ENCODE results near the gene WDSUB1.

The WDSUB1 gene

GRCh38 chr2:159202568-159203071 lies 83.9 kb downstream of the WDSUB1 start:
- ChIA-PET CTCF (interaction anchor here (0.6 kb wide), 1 partner anchor 80 kb away, joined by 6 read pairs; no protein-coding TSS in a partner anchor), POLR2A (ENCODE audit: low non-redundant PET) (no interaction called here)
- TF ChIP-seq CTCF (conservative IDR thresholded peaks at IDR 0.05; ENCODE audit: low read depth) = no peak
- no peak overlapping the region for H3K27ac ChIP-seq
- no peak for DNase-seq (ENCODE audit: low spot score)

- ChIA-PET CTCF (interaction anchor here (0.5 to 0.7 kb wide), 3 partner anchors 22 to 125 kb away, joined by 3 to 4 read pairs (median 3); no protein-coding TSS in a partner anchor), POLR2A (ENCODE audit: low non-redundant PET) (no interaction called here)
- DNase-seq (ENCODE audit: low spot score) = no peak
- peak overlapping the region; percentile 15; the same call in 1 of the 2 replicates for H3K27ac ChIP-seq
- TF ChIP-seq CTCF (conservative IDR thresholded peaks at IDR 0.05; ENCODE audit: low read depth) = no peak
Observed at GRCh38 chr2:159201360-159202063, 85.0 kb downstream of the WDSUB1 start.

- H3K27ac ChIP-seq = no peak overlapping the region
- CTCF ChIA-PET = no interaction called here
- POLR2A ChIA-PET (ENCODE audit: low non-redundant PET) = no interaction called here
Observed at GRCh38 chr2:159200498-159200897, 86.0 kb downstream of the WDSUB1 start.

GRCh38 chr2:159199761-159200465 lies 86.6 kb downstream of the WDSUB1 start:
- DNase-seq (ENCODE audit: low spot score) = no peak
- H3K27ac ChIP-seq = no peak overlapping the region
- ChIA-PET POLR2A (ENCODE audit: low non-redundant PET) (no interaction called here), CTCF (no interaction called here)
- TF ChIP-seq CTCF (conservative IDR thresholded peaks at IDR 0.05; ENCODE audit: low read depth) = no peak

More at GRCh38 chr2:159200498-159200897, 86.0 kb downstream of the WDSUB1 start:
- no peak for DNase-seq (ENCODE audit: low spot score)
- TF ChIP-seq CTCF (conservative IDR thresholded peaks at IDR 0.05; ENCODE audit: low read depth) = no peak

- ChIA-PET CTCF (interaction anchor here (0.9 kb wide), 1 partner anchor 353 kb away, joined by 3 read pairs; no protein-coding TSS in a partner anchor), POLR2A (ENCODE audit: low non-redundant PET) (no interaction called here)
- DNase-seq (ENCODE audit: low spot score) = no peak
- H3K27ac ChIP-seq = no peak overlapping the region
- no peak for TF ChIP-seq CTCF (conservative IDR thresholded peaks at IDR 0.05; ENCODE audit: low read depth)
Observed at GRCh38 chr2:159199236-159199635, 87.3 kb downstream of the WDSUB1 start.

- CTCF ChIA-PET = interaction anchor here (0.7 kb wide), 1 partner anchor 72 kb away, joined by 3 read pairs; no protein-coding TSS in a partner anchor
Observed at GRCh38 chr2:159196393-159196925, 90.0 kb downstream of the WDSUB1 start.

More at GRCh38 chr2:159196393-159196925, 90.0 kb downstream of the WDSUB1 start:
- TF ChIP-seq CTCF (conservative IDR thresholded peaks at IDR 0.05; ENCODE audit: low read depth) = no peak
- DNase-seq (ENCODE audit: low spot score) = no peak
- POLR2A ChIA-PET (ENCODE audit: low non-redundant PET) = no interaction called here
- H3K27ac ChIP-seq = no peak overlapping the region
